ENCODE measurements around the gene LEMD1.

LEMD1 gene

GRCh38 chr1:205422993-205423642, 1.3 kb upstream of the LEMD1 start:
- Histone ChIP-seq H4K20me1 (ENCODE audit: low read depth, low read length) (no peaks in the 10 kb centered on the region), H3K4me2 (ENCODE audit: low read depth, low read length, poor library complexity, severe bottlenecking) (no peak overlapping the region), H3K27ac (ENCODE audit: low read depth, low read length) (no peak overlapping the region), H3K9me3 (ENCODE audit: insufficient read depth, low read length) (no peaks in the 10 kb centered on the region), H3K79me2 (ENCODE audit: insufficient read depth, low read length) (no peaks in the 10 kb centered on the region), H3K9ac (ENCODE audit: low read length) (no peak overlapping the region), H3F3A (ENCODE audit: insufficient read depth) (no peaks in the 10 kb centered on the region), H3K4me3 (ENCODE audit: insufficient read depth, low read length, poor library complexity, severe bottlenecking) (no peak overlapping the region), H3K36me3 (ENCODE audit: low read length) (no peaks in the 10 kb centered on the region), H3K9me2 (replicated peaks; ENCODE audit: insufficient read depth, low read length) (no peaks in the 10 kb centered on the region), H2AFZ (ENCODE audit: low read depth, low read length, severe bottlenecking) (no peak overlapping the region), H3K27me3 (ENCODE audit: low read length) (no peaks in the 10 kb centered on the region)
- TF ChIP-seq EZH2phosphoT487 (conservative IDR thresholded peaks at IDR 0.05; ENCODE audit: low read length) (no peak), CTCF (IDR thresholded peaks at IDR 0.05; ENCODE audit: insufficient read depth, low read length, poor library complexity, severe bottlenecking) (no peak)

- Histone ChIP-seq H2AFZ (ENCODE audit: low read depth, low read length, severe bottlenecking) (no peak overlapping the region), H3K27ac (ENCODE audit: low read depth, low read length) (no peak overlapping the region), H3K9me3 (ENCODE audit: insufficient read depth, low read length) (no peaks in the 10 kb centered on the region), H3K27me3 (ENCODE audit: low read length) (no peaks in the 10 kb centered on the region), H4K20me1 (ENCODE audit: low read depth, low read length) (no peaks in the 10 kb centered on the region), H3K4me2 (ENCODE audit: low read depth, low read length, poor library complexity, severe bottlenecking) (no peak overlapping the region), H3K9ac (ENCODE audit: low read length) (no peak overlapping the region), H3K9me2 (replicated peaks; ENCODE audit: insufficient read depth, low read length) (no peaks in the 10 kb centered on the region), H3K36me3 (ENCODE audit: low read length) (no peaks in the 10 kb centered on the region), H3K4me3 (ENCODE audit: insufficient read depth, low read length, poor library complexity, severe bottlenecking) (no peak overlapping the region), H3F3A (ENCODE audit: insufficient read depth) (no peaks in the 10 kb centered on the region), H3K79me2 (ENCODE audit: insufficient read depth, low read length) (no peaks in the 10 kb centered on the region)
- TF ChIP-seq EZH2phosphoT487 (conservative IDR thresholded peaks at IDR 0.05; ENCODE audit: low read length): no peak
- no peak for TF ChIP-seq CTCF (IDR thresholded peaks at IDR 0.05; ENCODE audit: insufficient read depth, low read length, poor library complexity, severe bottlenecking)
These were observed 918 bp downstream of the LEMD1 start for GRCh38 chr1:205420938-205421337.

DNA sequence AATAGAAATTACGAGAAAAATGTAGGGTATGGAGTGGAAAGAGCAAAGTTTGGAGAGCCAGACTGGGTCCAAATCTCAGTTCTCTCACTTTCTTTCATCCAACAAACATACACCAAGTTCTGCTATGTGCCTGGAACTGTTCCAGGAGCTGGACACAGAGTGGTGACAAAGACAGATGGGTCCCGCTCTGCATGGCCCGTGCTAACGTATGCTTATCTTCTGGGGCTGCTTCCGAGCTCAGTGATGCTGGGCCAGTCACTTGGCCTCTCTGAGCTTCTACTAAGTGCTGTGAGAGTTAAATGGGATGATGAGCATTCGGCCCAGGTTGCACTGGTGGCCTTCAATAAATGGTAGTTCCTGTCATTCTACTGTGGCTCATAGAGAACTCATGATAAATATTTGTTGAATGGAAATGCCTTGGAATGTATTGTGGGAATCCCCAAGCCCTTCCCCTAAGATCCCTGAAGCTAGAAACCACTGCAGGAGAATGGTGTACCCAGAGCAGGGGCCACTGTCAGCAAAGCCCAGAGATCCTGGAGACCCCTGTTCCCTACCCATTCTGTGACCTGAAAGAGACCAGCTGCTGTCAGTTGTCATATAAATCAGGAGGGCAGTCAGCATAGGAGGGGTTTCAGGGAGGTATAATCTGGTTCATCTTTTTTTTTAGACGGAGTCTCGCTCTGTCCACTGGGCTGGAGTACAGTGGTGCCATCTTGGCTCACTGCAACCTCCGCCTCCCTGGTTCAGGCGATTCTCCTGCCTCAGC, 3.8 kb downstream of the LEMD1 start:
- H3K9me3 ChIP-seq (ENCODE audit: insufficient read depth, low read length): no peaks in the 10 kb centered on the region
- H3K4me2 ChIP-seq (ENCODE audit: low read depth, low read length, poor library complexity, severe bottlenecking): no peak overlapping the region
- H3K36me3 ChIP-seq (ENCODE audit: low read length): no peaks in the 10 kb centered on the region
- H3K9me2 ChIP-seq (replicated peaks; ENCODE audit: insufficient read depth, low read length): no peaks in the 10 kb centered on the region
- no peak overlapping the region for H3K4me3 ChIP-seq (ENCODE audit: insufficient read depth, low read length, poor library complexity, severe bottlenecking)
- H3K27ac ChIP-seq (ENCODE audit: low read depth, low read length): no peak overlapping the region
- H2AFZ ChIP-seq (ENCODE audit: low read depth, low read length, severe bottlenecking): no peak overlapping the region
- no peaks in the 10 kb centered on the region for H3F3A ChIP-seq (ENCODE audit: insufficient read depth)
- H3K27me3 ChIP-seq (ENCODE audit: low read length): no peaks in the 10 kb centered on the region
- TF ChIP-seq CTCF (IDR thresholded peaks at IDR 0.05; ENCODE audit: insufficient read depth, low read length, poor library complexity, severe bottlenecking): no peak
- TF ChIP-seq EZH2phosphoT487 (conservative IDR thresholded peaks at IDR 0.05; ENCODE audit: low read length): no peak
- H3K79me2 ChIP-seq (ENCODE audit: insufficient read depth, low read length): no peaks in the 10 kb centered on the region
- no peak overlapping the region for H3K9ac ChIP-seq (ENCODE audit: low read length)
- no peaks in the 10 kb centered on the region for H4K20me1 ChIP-seq (ENCODE audit: low read depth, low read length)
